Fibroblast of the aortic adventitia (primary cell): ENCODE data around the gene NUDT8. TPM values are rescaled to one million over a fixed set of nuclear protein-coding genes. Genes with fewer than 3 reads are reported as not detected.

Experiments
- DNase-seq: peaks from one replicate; pipeline ENCODE4 v3.0.0-alpha.2; 2010; ENCODE audit warnings: low read depth
- H3K4me3 ChIP-seq: 2 replicates; pipeline ENCODE4 v1.5.1; 2011; ENCODE audit warnings: low read depth, mild to moderate bottlenecking, control low read depth, low read length, moderate library complexity
- total RNA-seq: library from RNA; depleted of rRNA; stranded (reverse); fragments of >200 nt; gene quantifications from 2 replicates; pipeline ENCODE4 v1.2.3, GENCODE V29; 2012; ENCODE audit warnings: low replicate concordance
- TF ChIP-seq, protein P1 (sequence below): IDR thresholded peaks from 2 replicates; pipeline ENCODE4 v1.5.1; 2011; ENCODE audit warnings: mild to moderate bottlenecking, low read length, control low read depth, inconsistent platforms; ENCODE audit not compliant: insufficient read depth

The NUDT8 gene, protein sequence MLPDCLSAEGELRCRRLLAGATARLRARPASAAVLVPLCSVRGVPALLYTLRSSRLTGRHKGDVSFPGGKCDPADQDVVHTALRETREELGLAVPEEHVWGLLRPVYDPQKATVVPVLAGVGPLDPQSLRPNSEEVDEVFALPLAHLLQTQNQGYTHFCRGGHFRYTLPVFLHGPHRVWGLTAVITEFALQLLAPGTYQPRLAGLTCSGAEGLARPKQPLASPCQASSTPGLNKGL
- total RNA-seq: 8.4 and 9.5 TPM in 2 replicates

DNA sequence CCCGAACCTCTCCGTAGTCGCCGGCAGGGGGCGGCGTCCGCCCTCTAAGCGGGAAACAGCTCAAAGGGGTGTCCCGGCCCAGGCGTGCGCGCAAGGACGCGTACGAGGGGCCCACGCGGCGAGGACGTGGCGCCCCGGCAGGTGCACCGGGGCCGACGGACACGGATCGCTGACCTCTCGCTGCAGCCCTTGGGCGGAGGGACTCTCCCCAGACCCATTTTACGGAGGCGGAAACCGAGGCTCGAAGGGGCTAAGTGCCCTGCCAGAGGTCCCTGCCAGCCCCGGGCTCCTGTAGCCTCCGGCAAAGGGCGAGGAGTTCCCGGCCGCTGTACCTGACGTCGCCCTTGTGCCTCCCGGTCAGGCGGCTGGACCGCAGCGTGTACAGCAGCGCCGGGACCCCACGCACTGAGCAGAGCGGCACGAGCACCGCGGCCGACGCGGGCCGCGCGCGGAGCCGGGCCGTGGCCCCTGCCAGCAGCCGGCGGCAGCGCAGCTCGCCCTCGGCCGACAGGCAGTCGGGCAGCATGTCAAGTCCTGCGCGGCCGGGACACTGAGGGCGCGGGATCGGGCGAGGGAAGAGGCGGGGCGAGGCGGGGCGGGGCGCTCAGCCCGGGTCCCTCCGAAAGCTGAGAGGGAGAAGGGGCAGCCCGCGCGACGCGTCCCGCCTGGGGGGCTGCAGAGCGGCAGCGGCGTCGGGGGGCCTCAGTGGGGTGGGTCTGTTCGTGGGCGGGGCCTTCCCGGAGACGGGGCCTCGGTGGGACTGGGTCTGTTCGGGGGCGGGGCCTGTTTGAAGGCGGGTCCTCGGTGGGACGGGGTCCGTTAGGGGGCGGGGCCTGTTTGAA is at the start of gene NUDT8:
TSS of gene NUDT8 (minus strand) at position 552 of the 842 bp plus-strand sequence. CDS start at position 526, 26 bp downstream.
- H3K4me3 ChIP-seq: peak within 1 kb of the TSS; percentile 75
- TF ChIP-seq, protein P1, sequence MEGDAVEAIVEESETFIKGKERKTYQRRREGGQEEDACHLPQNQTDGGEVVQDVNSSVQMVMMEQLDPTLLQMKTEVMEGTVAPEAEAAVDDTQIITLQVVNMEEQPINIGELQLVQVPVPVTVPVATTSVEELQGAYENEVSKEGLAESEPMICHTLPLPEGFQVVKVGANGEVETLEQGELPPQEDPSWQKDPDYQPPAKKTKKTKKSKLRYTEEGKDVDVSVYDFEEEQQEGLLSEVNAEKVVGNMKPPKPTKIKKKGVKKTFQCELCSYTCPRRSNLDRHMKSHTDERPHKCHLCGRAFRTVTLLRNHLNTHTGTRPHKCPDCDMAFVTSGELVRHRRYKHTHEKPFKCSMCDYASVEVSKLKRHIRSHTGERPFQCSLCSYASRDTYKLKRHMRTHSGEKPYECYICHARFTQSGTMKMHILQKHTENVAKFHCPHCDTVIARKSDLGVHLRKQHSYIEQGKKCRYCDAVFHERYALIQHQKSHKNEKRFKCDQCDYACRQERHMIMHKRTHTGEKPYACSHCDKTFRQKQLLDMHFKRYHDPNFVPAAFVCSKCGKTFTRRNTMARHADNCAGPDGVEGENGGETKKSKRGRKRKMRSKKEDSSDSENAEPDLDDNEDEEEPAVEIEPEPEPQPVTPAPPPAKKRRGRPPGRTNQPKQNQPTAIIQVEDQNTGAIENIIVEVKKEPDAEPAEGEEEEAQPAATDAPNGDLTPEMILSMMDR: peak; percentile 82
- DNase-seq: peak; percentile 74

DNA sequence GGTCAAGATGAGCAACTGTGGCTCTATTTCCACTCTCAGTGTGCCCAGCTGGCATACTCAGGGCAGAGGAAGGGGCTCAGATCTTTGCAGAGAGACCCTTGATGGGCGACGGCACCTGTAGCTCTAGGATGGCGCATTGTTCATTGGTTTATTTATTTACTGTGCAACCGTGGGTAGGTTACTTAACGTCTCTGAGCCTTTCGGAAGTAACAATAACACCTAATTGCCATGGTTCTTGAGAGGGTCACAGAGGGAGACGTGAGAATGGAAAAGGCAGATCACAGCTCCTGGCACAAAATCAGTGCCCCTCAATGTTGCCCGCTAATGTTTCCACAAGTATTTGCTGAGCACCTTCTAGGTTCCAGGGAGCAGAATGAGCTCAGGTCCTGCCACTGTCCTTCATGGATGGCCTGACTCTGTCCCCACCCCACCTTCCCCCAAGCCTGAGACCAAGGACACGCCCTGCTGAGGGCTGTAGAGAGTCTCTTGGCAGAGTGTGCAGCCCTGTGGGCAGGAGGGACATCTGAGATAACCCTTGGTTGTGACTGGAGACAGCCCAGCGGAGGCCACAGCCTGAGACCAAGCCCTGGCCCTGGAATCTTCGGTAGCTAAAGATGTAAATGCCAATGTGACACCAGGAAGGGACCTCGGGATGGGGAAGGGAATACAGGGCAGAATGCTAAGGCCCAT is 45.5 kb upstream of the NUDT8 start:
- H3K4me3 ChIP-seq: no peak overlapping the region
- no peak for DNase-seq
- TF ChIP-seq, protein P1: no peak

DNA sequence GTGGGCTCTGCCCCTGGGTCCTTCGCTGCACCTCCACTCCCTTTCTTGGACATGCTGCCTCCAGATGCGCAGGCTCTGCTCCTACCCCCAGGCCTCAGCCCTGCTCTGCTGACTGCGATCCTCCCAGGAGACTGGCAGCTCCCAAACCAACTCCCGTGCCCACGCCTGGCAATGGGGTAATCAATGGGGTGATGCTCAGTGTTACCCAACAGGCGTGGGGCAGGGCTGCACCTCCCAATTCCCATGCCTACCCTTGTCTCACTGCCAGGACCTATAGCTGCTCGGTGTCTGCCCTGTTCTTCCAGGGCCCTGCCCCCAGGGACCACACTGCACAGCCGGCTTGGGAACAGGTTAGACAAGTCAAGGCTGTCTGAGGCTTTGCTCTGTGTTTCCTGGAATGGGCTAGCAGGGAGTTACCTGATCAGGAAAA is 44.7 kb upstream of the NUDT8 start, which contains the start of gene ALDH3B2:
TSS of gene ALDH3B2 (minus strand) at position 182 of the 430 bp plus-strand sequence. CDS start 7,688 bp downstream, outside the sequence.
- TF ChIP-seq, protein P1: no peak
- H3K4me3 ChIP-seq: no peak within 1 kb of the TSS
- DNase-seq: no peak

DNA sequence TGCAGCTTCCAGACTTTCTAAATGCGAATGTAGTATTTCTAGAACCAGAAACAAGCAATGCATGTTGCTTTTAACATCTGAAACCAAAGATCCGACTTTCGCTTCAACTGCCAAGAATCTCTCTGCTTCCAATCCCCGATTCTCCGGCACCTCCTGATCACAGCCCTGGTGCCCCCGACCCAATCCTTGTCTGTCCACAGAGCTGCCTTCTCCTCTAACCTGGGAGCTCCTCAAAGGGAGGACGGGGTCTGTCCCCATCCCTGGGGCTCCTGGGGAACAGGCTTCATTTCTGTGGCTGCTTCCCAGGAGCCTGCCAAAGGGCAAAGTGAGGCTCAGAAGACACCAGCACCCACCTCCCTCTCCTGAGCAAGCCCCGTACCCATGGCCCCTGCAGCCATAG is 44.2 kb upstream of the NUDT8 start:
- H3K4me3 ChIP-seq: no peak overlapping the region
- TF ChIP-seq, protein P1: no peak
- DNase-seq: no peak

DNA sequence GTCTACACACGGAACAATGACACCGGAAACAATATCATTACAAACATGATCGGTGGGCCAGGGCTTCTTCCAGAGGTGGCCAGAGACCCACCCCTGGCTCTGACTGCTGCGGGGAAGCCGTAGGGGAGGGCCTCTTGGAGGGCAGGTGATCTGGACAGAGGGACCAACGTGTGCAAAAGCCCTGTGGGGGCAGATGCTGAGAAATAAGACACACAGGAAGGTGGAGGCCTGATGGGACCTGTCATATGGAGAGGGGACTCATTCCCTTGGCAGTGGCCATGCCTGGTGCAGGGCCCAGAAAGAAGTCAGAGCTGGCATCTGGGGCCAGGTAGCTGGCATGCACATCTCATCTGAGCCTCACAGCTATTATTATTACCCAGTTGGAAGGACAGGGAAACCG is 43.6 kb upstream of the NUDT8 start:
- TF ChIP-seq, protein P1: no peak
- H3K4me3 ChIP-seq: no peak overlapping the region
- DNase-seq: no peak

DNA sequence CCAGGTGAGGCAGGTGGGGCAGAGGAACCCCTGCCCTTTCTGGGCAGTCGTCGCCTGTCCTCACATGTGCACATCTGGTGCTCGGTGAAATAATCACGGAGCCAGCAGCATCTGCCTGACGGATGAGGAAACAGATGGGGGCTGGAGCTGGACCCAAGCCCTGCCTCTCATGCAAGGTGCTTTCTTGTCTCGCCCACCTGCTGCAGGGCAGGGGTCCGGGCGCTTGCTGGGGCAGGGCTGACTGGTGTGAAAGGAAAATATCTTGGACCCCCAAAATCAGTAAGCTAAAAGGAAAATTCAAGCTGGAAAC is 41.4 kb upstream of the NUDT8 start:
- DNase-seq: no peak
- TF ChIP-seq, protein P1: no peak
- no peak overlapping the region for H3K4me3 ChIP-seq
